Stimulated activated CD4-positive, alpha-beta T cell treated with anti-CD3 and anti-CD28 coated beads, Interleukin-1b, Interleukin-23, amount 100 ng/mL, for 1 hour (primary cell): ENCODE measurements around the gene LY6G6D.

Experiments
- DNase-seq, 2 donors: peaks; one replicate each; pipeline ENCODE4 v3.0.0-alpha.2; 2020; ENCODE audit warnings: low read depth in 2 of 2

The LY6G6D gene

DNA sequence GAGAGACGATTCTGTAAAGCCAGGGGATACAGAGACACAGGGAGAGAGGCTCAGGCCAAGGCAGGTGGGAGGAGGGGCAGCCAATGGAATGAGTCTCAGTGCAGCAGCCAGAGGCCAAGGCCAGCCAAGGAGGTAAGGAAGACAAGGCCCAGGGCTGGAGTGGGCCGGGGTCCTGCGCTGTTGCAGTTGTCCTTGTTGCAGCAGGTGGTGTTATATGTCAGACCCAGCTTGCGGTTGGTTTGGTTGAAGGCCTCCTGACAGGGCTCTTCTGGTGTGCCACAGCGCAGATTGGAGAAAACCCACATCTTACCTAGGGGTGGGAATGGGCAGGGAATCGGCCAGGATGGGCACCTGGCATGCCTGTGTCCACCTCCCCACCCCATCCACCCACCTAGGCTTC, 3.9 kb downstream of the LY6G6D start:
- DNase-seq, result no peak

DNA sequence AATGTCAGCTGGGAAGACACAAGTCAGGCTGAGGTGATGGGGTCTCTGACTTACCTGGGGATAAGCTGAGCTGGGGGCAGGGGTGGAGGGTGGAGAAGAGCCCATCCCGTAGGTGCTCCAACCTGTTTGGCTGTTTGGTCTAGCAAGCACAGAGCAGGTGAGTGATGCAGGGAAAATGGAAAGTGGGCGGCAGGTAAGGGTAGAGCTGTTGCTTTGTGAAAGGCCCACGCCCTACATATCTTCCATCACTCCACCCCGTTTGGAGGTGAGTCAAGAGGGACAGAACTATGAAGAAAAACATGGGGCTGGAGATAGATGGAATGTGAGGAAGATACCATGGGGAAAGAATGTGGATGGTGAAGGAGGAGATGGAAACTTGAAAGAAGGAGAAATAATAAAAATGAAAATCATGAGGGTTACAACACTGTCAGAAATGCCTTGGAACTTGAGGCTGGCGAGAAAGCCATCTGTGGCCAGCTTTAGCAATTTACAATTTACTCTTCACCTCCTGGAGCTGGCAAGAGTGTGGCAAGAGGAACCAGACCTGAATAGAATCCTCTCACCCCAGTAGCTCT, 5.1 kb downstream of the LY6G6D start:
- DNase-seq, result no peak

DNA sequence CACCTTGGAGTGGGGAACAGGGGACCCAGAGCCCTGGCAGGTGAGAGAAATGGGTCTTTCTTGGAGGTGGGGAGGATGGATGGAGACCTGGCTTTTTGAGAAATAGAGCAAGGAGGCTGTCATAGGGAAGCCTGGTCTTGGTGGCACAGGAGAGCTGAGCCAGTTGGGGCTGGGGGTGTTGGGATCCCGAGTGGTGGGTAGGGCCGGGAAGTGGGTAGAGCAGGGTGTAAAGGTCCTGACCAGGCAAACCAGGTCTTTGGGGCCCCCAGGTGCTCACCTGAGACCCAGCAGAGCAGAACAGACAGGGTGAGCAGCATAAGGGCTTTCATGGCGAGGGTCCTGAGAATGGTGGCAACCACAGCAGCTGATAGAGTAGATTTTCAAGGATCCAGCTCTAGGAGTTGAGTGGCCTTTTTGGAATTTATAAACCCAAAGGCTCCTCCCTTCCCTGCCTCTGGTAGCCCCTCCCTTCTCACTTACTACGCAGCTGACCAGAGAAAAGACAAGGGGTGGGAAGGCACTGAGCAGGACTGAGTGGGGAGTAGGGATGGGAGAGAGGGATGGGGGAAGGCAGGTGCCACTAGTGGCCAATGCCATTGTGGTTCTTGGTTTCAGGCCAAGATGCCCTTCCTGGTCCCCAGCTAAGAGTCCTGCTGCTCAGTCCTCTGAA, 6.3 kb downstream of the LY6G6D start, which contains the start of gene LY6G6C:
Gene LY6G6C, minus strand, starts transcription at position 396 of the 670 bp plus-strand sequence. Its CDS starts 67 bp downstream, at position 329.
- no peak for DNase-seq

DNA sequence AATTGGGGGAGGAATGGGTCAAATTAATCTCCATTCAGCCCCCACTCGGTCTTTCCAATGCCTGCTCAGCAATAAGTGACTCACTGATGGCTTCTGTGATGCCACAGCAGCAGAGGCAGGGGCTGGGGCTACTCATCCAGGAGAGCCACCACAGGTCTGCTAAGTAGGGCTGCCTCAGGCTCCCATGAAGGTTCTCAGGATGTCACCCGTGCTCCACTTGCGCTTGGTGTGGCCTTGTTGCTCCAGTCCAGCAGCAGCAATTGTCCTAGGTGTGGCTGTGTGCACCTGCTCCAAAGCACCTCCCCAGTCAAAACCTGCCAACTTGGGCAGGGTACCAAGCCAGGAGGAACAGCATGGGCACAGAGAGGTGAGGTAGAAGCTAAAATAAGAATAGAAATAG, 7.0 kb downstream of the LY6G6D start:
- DNase-seq, result no peak

DNA sequence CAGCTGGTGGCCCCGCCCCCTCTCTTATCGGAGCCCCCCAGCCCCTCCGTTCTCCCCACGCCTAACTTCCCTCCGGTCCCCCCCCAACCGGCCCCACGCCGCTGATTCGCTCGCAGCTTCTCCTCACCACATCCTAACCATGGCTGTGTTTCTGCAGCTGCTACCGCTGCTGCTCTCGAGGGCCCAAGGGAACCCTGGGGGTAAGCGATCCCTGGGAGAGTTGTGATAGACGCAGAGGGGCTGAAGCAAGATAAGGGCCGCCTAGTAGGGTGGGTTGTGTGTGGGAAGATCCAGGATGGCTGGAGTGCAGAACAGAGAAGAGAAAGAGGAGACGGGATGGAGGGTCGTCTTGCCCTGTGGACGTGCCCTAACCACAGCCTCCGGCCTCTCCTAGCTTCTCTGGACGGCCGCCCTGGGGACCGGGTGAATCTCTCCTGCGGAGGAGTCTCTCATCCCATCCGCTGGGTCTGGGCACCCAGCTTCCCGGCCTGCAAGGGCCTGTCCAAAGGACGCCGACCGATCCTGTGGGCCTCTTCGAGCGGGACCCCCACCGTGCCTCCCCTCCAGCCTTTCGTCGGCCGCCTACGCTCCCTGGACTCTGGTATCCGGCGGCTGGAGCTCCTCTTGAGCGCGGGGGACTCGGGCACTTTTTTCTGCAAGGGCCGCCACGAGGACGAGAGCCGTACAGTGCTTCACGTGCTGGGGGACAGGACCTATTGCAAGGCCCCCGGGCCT, 8.3 kb downstream of the LY6G6D start, which contains the start of gene MPIG6B:
Gene MPIG6B, plus strand, starts transcription at position 129 of the 735 bp plus-strand sequence. Its CDS starts 11 bp downstream, at position 140.
- DNase-seq, result no peak

DNA sequence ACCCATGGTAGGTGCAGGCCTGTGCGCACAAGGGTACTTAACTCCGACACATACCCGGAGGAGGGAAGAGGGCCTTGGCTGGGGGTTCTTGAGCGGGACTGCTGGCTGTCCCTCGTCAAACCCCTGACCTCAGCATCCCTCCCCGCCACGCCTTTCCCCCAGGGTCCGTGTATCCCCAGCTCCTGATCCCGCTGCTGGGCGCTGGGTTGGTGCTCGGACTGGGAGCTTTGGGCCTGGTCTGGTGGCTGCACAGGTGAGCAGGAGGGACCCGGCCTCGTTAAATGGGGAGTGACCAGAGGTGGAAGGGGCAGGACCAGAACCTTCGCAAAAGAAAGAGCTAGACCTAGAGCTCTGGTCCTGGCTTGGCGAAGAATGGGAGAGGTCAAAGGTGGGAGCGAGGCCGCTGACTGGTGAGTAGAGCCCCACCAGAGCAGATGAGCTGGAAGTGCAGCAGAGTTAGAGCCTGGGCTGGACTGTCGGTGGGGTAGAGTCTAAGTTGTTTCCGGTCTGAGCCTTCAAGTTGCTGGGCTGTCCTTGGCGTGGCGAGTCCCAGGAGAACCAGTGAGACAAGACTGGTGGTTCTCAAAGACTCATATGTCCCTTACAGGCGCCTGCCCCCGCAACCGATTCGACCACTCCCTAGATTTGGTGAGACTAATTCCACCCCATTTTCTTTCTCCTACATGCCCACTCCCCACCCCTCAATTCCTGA, 9.0 kb downstream of the LY6G6D start:
- no peak for DNase-seq

DNA sequence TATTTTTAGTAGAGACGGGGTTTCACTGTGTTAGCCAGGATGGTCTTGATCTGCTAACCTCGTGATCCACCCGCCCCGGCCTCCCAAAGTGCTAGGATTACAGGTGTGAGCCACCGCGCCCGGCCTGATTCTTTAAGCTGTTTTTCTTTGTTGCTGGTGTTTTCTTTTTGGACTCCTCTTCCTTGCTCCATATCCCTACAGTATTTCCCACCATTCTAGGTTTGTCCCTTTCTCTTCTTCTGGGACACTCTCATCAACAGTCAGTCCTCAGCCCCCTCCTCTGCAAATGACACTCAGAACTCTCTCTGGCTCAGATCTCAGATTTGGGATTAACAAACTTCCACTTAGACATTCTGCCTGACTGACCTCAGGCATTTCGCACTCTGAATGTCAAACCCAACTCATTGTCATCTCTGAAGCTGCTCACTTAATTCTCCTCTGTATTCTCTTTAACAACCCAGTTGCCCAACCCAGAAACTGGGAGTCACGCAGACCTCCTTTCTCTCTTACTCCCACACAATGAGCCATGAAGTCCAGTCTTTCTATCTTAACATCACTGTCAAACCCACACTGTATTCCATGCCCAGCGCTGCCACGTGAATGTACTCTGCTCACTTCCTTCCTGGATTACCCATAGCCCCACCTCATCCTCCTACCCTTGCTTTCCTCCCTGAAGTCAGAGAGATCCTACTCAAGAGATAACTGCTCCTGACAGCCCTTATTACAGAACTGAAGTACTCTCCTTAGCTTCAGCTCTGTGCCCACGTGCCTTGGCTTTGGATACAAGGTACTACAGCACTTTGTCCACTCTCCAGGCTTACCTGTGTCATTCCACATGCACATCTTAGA, 10.6 kb downstream of the LY6G6D start:
- DNase-seq, result no peak

DNA sequence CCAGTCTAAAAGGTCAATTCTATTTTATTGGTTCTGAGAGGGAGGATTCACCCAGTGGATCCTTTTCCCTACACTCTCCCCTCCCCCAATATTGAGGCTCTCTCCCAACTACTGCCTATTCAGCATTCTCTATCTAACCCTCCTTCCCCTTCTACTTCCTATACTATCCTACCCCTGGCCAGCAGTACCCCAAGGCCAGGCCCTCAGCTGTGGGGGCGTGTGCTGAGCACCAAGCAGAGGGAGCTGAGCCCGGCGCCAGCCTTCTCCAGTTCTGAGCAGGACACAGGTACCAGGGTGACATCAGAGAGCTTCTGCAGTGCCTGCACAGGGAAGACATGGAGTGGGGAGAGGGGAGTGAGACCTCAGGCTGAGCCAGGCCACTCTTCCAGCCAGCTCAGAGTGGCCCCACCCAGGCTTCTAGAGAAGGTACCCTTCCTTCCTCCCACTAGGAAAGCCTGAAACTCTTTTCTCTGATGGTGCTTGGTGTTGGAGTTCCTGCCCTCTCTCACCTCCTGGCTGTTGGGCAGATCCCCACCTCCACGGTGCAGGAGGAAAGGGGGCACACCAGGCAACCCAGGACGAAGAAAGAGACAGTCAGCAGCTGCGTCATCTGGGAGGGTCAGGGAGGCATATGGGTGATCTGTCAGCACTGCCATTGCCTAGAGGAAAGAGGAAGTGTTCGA, 12.0 kb downstream of the LY6G6D start:
- no peak for DNase-seq

DNA sequence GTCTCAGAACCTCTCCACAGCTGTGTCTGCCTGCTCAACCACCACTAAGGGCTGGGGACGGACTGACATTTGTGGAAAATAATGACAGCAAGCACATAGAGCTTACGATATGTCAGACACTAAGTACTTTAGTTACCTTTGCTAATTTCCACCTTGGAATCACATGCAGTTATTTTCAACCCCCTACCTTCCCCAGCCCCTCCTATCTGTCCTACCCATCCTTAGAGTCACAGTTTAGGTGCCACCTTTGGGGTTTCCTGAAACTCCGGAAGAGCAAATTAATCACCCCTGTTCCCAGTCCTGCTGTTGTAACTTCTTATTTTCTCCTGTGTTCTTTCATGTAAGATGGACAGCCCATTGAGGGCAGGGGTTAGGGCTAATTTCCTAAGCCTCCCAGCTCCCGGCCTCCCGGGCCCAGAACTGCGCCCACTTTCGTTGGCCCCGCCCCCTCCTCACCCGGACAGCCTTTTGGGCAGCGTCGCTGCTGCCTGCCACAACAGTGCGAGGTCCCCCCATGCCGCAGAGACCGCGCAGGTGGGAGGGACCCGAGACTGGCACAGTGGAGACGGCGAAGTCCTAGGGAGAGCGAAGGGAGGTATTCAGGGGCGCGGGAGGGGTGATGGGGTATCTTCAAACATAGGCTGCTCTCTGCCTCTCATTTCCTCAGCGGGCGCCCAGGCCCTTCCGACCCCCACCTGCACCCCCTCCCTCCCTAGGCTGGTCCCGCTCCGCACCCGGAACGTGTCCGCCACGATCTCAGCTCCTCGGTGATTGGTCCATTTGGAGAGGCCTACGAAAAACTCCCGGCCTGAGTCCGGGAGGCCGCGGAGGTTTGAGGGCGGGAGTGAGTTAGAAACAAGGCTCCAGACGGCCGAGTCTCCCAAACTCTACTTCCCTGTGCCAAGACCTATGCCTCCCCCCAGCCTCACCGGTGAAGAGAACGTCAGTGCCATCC, 12.8 kb downstream of the LY6G6D start:
- no peak for DNase-seq

DNA sequence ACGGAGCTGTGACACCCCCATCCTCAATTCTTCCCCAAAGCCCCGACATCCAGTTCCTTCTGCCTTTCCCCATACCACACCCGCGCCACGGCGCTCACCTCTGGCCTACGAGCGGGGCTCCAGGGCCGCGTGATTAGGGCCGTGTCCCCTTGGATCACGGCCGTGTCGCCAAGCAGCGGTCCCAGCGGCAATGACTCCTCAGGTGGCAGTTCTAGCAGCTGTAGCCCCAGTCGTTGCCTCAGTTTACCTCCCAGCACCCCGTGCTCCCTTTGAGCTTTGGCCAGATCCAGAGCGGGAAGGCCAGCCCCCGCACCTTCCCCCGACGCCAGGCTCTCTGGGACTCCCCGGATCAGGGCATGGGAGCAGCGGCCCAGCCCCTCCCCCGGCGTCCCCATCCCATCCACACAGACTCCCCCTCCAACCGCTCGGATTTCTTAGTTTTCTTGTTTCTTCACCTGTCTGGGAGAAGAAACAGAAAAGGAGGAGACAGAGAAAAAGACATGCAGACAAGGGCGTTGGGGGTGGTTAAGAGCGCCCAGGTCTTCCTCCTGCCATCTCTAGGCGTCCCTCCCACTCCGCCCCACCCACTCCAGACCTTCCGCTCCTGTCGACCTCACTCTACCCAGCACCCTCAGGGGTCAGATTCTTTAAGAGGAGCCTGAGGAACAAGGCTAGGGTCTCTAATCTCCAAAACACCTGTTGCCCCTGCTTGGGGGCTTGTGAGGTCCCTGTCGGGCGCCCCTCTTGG, 13.8 kb downstream of the LY6G6D start, which contains the start of gene DDAH2:
Gene DDAH2, minus strand, starts transcription at position 533 of the 748 bp plus-strand sequence. Its CDS starts 138 bp downstream, at position 395.
- DNase-seq, result no peak

DNA sequence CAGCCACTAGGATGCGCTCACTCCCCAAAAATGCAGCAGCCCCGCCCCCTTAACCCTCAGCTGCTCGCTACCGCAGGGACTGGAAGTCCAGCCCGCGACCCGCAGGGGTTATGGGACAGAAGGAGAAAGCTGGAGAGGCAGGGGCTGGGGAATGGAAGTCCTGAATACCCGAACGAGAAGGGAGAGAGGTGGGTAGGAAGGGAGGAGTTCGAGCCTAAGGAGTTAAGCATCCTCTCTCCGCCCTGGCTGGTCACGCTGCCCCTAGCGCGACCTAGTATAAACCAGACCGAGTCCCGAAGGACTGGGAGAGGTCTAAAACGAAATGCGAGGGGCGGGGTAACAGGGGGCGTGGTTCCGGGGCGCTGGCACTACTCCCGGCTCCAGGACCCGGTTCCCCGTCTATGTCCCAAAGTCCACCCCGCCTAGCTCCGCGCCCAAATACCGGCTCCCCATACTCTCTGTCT, 14.4 kb downstream of the LY6G6D start:
- peak; percentile 60 for DNase-seq

DNA sequence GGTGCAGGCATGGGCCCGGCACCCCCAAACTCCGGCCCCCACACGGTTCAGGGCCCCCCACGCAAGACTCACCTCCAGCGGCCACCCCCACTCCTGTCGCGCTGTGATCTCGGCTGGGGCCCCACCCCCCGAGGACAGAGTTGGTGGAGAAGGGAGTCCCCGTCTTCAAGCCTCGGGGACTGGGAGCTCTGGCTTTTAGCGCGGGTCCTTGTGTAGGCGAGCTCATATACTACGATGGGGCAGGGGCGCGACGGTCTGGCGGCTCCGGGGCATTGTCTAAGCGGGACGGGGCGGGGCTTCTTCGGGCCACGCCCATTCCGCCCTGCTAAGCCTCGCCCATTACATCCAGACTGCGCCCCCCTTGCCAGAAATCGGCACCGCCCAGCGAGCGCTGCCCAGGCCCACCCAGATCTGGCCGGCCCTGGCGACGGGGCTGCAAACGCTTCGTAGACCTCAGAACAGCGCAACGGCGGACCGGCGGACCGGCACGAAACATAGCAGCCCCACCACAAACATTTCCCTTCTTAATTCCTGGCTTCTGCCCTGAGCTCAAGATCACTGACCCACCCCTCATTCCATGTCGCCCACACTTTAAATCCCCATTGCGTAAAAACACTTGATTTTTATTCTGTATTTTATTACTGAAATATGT, 15.0 kb downstream of the LY6G6D start:
- DNase-seq, result peak in 1 of 2 donors; percentile 50

DNA sequence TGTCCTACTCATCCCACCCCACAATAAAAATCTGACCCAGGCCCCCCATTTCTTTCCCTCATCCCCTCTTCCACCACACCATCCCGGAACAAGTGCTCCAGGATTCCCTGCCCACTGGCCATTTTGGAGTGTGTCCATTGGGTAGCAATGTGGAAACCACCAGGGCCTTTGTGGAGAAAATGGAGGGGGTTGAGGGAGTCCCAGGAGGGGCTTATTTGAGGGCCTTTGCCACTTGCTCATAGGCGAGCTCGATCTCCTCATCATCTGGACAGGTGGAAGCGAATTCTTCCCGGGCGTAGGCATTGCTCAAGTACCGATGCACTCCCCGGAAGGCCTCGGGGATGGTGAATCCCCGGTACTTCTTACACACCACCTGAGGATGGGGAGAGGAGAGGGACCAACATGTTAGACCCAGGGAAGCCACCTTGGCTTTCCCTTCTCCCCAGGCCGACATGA, 15.5 kb downstream of the LY6G6D start:
- DNase-seq, result no peak

DNA sequence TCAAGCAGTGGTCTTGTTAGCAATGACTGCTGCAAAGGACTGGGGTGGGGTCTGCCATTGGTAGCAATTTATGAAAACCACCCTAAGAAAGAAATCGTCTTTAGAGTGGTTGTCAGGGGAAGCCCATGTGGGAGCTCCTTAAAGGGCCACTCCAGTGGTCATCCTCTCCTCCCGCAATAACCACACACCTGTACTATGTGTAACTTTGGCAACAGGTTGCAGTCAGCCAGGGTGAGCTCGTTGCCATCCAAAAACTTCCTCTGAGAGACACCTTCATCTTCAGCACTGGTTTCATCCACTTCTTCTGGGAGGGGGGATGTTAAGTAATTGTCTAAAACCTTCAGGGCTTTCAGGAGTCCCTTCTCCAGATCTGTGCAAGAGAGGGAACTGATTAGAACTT, 16.9 kb downstream of the LY6G6D start:
- DNase-seq, result no peak

DNA sequence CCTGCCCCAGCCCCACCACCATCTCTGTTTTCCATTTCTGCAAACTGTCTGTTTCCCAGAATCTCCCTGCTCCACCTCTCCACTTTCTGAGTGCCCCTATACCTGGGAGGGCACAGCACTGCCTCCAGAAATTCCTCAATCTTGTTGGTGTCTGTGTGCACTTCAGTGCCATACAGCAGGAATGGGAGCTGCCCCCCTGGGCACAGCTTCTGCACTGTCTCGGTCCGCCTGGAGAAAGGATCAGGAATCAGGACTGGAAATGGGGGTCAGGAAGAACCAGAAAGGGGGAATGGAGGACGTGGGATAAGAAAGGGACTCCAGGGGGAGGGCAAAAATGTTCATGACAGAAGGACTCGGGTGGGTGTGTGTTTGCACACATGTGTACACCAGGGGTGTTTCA, 18.6 kb downstream of the LY6G6D start:
- no peak for DNase-seq

DNA sequence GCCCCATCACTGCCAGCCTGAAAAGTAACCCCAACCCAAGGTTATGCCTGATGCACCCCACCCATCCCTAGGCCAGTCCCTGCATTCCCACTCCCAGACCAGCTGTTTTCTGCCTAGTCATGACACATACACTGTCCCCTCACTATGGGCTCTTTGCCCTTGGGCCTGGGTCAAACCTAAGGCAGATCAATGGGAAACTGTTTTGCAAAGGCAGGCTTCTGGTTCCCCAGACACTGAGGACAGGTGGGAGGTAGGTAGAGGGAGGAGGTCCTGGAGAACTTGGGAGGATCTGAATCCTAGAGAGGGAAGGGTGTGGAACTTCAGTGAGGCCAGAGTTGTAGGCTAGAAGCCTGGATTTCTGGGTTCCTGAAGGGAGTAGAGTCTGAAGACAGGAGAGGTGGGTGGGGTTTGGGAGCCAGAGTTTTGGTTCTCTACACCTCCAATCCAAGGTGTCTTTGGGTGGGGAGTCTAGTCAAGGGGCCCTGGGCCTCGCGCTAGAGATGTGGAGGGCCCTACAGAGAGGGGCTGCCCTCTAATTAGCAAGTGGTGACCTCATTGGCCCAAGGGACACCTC, 19.2 kb downstream of the LY6G6D start:
- no peak for DNase-seq

DNA sequence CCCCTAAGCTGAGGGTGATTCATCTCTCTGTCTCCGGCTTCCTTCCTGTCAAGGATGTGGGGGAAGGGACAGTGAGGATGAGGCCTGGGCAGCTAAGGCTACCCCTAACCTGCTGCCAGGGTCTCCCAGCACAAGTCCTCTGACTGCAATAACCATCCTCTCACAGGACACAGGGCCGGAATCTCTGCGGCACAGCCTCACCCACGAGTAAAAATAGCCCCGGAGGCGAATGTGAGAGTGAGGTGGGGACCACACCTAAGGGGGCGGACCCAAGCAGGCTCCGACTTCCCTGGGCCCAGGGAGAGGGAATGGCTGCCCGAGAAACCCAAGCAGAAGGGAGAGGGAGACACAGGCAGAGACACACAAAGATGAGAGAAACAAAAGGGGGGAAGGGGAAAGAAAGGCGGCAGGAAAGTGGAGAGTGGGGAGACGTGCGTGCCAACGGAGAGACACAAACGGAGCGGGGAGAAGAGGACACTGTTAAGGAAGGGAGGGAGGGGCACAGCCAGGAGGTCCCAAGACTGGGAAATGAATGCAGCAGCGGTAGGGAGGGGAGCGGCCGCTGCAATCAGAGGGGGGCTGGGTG, 19.8 kb downstream of the LY6G6D start:
- DNase-seq, result no peak
